Measurements from ENCODE around the gene BANP. TPM values are rescaled to one million over a fixed set of nuclear protein-coding genes. Genes with fewer than 3 reads are reported as not detected.
"Not testable (repeated sequence)": the region's sequence is repeated elsewhere in the genome, so short reads cannot be mapped to it uniquely, and the experiment has no call there.

Gene BANP
- total RNA-seq, 2 donors from 2014 or later = 31.3 to 59.2 TPM

DNA sequence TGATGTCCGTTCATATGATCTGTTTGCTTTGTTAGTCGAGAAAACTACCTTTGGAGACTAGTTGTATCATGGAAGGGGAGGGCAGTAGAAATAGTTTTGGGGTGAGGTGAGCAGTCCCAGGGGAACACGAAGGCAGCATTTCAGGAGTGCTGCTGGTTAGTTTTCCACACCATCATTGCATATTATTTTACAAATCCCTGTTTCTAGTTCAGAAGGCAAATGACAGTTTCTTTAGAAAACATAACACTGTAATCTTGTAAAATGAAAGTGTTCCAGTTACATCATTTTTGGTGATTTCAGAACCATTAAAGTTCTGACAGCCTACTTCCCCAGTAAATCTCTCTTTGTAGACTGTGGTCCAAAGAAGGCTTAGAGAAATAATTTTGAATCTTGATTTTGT lies 25.4 kb downstream of the BANP start:
- peaks cover 41 to 46% of the 10 kb centered on the region in 2 donors for H3K4me1 Mint-ChIP-seq (ENCODE audit: low read depth in 2 of 2)

DNA sequence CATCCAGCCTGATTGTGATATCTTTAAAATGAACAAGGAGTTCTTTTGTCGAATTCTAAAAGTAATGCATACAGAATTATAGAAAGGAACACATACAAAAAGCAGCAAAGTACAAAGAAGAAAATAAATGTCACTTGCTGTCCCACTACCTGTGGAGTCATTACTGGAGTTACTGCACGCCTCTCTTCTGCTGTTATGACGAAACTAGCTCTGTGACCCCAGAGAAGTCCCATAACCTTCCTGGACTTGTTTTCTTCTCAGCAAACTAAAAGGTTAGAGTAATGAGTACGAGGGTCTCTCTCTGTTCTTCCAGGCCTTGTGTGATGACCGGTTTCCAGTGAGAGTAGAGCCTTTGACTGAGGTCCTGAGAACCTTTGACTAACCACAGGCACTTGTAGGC lies 26.9 kb downstream of the BANP start:
- no peak for ATAC-seq
- Mint-ChIP-seq H3K9me3 (no peaks in the 10 kb centered on the region), H3K27me3 (no peaks in the 10 kb centered on the region), H3K27ac (no peak overlapping the region), H3K4me1 (ENCODE audit: low read depth in 2 of 2) (peaks cover 48 to 56% of the 10 kb centered on the region in 2 donors), H3K36me3 (peaks cover 22% of the 10 kb centered on the region), H3K4me3 (no peak overlapping the region)
- no peak for DNase-seq (ENCODE audit: low spot score)

More for the DNA sequence above, 25.4 kb downstream of the BANP start:
- ATAC-seq = no peak
- Mint-ChIP-seq H3K4me3 (no peak overlapping the region), H3K27ac (no peak overlapping the region), H3K27me3 (no peaks in the 10 kb centered on the region), H3K36me3 (peaks cover 32% of the 10 kb centered on the region), H3K9me3 (peaks cover 4% of the 10 kb centered on the region)
- no peak for DNase-seq (ENCODE audit: low spot score)

DNA sequence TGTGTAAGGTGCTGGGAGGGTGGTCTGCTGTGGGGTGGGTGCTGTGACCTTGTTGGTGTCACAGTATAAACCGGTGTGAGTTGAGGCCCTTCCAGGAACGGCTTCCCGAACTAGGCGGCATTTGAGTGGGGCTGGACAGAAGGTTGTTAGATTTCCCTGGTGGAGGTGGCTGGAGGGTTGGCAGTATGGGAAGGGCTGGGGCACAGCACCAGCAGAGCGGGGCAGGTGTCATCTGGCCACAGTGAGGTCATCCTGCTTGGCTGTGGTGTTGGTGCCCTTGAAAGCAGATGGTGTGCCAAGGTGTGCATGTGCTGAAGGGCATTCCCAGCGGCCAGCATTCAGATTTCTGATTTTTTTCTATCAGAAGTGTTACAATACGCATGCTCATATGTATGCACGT lies 28.1 kb downstream of the BANP start:
- H3K4me1 Mint-ChIP-seq (ENCODE audit: low read depth in 2 of 2) = peaks cover 47 to 55% of the 10 kb centered on the region in 2 donors
- peak overlapping the region; percentile 75 for H3K4me3 Mint-ChIP-seq
- no peaks in the 10 kb centered on the region for H3K9me3 Mint-ChIP-seq
- no peak for ATAC-seq
- H3K27ac Mint-ChIP-seq = peak overlapping the region in 1 of 2 donors; percentile 82
- peaks cover 18% of the 10 kb centered on the region for H3K36me3 Mint-ChIP-seq
- H3K27me3 Mint-ChIP-seq = no peaks in the 10 kb centered on the region
- no peak for DNase-seq (ENCODE audit: low spot score)

DNA sequence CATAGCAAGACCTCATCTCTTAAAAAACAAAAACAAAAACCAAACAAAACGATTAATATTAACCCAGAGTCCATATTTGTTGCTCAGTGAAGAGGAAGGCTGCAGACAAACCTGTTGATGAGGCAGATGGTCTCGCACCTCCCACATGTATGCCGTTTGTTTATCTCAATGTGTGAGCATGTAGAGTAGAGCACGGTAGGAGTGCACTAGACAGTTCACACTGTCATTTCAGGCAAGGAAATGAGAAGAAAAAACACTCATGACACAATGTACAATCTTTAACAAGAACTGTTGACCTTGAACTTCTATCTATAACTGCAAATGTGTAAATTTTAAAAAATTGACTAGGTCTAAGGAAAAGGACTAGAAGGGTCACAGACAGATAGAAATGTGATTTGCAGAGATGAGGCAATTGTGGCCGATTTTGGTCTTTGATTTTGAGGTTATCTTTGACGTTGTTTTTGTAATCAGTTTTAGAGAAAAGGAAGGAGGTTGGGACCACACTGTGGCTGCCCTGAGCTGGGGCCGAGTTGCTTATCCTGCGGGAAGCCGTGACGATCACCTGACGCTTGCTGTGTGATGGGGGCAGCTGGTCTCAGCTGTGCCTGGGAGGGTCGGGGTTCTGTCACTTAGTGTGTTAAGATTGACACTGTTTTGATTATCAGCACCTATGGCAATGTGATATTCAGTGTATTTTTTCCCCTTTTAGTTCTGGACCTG lies 28.8 kb downstream of the BANP start:
- not testable (repeated sequence) for H3K9me3 Mint-ChIP-seq; H3K27me3 Mint-ChIP-seq; DNase-seq (ENCODE audit: low spot score)
- Mint-ChIP-seq H3K27ac (peak overlapping the region; percentile 73 to 82), H3K4me3 (peak overlapping the region; percentile 75), H3K36me3 (peaks cover 22% of the 10 kb centered on the region), H3K4me1 (ENCODE audit: low read depth in 2 of 2) (peaks cover 51 to 53% of the 10 kb centered on the region in 2 donors)
- ATAC-seq = peak in 1 of 2 donors; percentile 64

DNA sequence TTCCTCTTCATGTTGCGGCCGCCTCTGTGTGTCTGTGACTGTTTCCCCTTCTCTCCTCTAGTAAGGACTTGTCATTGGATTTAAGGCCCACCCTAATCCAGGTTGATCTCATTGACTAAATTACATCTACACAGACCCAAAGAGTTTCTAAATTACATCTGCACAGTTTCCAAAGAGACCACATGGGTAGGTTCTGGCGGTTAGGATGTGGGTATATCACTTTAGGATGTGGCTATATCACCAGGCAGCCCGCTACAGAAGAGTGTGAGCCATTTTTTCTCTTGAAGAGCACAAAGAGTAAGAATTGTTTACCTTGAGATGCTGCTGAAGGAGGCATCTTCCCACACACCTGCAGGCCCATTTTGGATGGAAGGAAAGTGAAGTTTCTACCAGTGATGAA lies 30.1 kb downstream of the BANP start:
- not testable (repeated sequence) for DNase-seq (ENCODE audit: low spot score); H3K9me3 Mint-ChIP-seq; H3K27me3 Mint-ChIP-seq
- Mint-ChIP-seq H3K27ac (peak overlapping the region; percentile 64 to 65), H3K36me3 (peaks cover 24% of the 10 kb centered on the region), H3K4me3 (peak overlapping the region; percentile 74), H3K4me1 (ENCODE audit: low read depth in 2 of 2) (peaks cover 54 to 56% of the 10 kb centered on the region in 2 donors)
- ATAC-seq = peak; percentile 73 to 93

DNA sequence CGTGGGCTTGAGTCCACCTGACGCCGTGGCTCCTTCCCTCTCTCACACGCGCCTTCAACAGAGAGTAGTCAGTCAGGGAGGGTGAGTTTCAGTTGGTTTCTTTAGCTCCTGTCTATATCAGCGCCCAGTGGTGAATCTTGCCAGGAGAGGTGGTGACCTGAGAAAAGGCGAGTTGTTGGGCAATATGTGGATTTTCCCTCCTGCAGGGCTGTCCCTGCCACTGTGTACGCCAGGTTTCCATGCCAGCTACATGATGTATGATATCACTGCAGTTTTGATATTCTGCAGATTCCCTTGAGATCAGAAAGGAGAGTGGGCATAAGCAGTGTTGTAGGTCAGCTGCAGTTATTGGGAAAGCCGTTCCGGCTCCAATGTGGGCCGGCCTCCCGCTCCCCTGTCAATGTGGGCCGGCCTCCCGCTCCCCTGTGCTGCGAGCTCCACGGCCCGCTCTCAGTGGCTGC lies 31.4 kb downstream of the BANP start:
- Mint-ChIP-seq H3K4me3 (peak overlapping the region; percentile 30), H3K27ac (no peak overlapping the region)

DNA sequence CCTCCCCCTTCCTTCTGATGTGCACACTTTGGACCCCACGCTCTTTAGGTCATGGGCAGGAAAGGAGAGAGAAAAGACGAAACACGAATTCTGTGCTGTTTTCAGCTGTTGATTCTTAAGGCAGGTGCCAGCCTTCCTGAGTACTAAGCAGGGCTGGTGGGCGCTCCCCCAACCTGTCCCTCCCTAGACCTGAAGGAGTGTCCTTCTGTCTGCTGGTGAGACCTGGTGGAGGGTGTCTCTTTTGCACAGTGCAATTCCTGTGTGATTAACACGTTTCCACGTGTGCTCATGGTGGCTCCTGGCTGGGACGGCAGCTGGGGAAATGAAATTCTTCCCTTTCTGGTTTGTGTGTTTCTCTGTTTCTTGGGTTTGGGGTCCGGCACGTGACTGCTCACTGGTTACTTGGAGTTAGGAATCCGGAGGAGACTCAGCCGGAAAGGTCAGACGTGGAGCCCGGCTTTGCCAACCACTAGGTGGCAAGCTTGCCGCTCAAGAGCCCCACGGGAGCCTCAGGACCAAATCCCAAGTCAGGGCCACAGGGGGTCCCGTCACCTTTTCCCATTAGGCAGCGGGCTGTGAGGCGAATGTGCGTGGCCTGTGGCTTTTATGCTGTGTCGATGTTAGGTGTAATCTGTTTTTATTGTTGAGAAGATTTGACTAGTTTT lies 32.0 kb downstream of the BANP start:
- not testable (repeated sequence) for H3K9me3 Mint-ChIP-seq; DNase-seq (ENCODE audit: low spot score); ATAC-seq; H3K4me3 Mint-ChIP-seq; H3K27ac Mint-ChIP-seq; H3K27me3 Mint-ChIP-seq
- Mint-ChIP-seq H3K4me1 (ENCODE audit: low read depth in 2 of 2) (peaks cover 54 to 57% of the 10 kb centered on the region in 2 donors), H3K36me3 (peaks cover 20% of the 10 kb centered on the region)

More for the DNA sequence above, 31.4 kb downstream of the BANP start:
- no peaks in the 10 kb centered on the region for H3K9me3 Mint-ChIP-seq
- peaks cover 54 to 59% of the 10 kb centered on the region in 2 donors for H3K4me1 Mint-ChIP-seq (ENCODE audit: low read depth in 2 of 2)
- ATAC-seq = no peak
- H3K27me3 Mint-ChIP-seq = no peaks in the 10 kb centered on the region
- DNase-seq (ENCODE audit: low spot score) = no peak
- peaks cover 22% of the 10 kb centered on the region for H3K36me3 Mint-ChIP-seq

DNA sequence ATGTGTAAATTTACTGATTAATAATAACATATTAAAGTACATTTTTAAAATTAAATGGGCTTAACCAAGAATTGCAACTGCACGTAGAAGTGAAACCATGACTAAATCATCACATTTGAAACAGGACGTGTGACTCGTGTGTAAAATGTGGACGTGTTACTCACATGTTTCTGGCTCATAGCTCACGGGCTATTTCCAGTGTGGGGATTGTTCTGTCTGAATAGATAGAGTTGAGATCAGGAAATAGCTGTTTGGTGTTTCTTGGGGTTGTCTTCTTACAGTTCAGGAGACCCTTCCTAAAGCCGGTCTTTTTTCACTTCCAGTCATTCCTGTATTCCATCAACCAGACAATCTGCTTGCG lies 32.5 kb downstream of the BANP start:
- ATAC-seq = peak; percentile 41 to 54
- not testable (repeated sequence) for DNase-seq (ENCODE audit: low spot score); H3K9me3 Mint-ChIP-seq; H3K4me3 Mint-ChIP-seq; H3K27me3 Mint-ChIP-seq; H3K27ac Mint-ChIP-seq
- Mint-ChIP-seq H3K4me1 (ENCODE audit: low read depth in 2 of 2) (peaks cover 51 to 52% of the 10 kb centered on the region in 2 donors), H3K36me3 (peaks cover 17% of the 10 kb centered on the region)

DNA sequence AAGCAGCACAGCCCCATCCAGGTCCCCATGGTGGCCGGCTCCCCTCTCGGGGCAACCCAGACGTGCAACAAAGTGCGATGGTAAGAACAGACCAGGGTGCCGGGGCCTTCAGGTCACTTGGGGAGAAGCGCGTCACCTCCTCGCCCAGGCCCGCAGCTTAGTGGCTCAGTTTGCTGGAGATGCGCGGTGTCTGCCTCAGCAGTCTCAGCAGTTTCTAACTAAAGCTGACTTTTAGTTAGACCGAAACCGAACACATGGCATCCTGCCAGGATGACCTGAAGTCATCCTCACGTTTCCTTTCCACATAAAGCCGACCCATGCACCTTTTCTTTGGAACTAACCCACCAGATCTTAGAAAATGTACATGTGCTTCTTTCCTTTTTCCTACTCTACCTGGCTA lies 32.9 kb downstream of the BANP start:
- H3K27ac Mint-ChIP-seq; H3K27me3 Mint-ChIP-seq; H3K9me3 Mint-ChIP-seq; H3K4me3 Mint-ChIP-seq; ATAC-seq; DNase-seq (ENCODE audit: low spot score): not testable (repeated sequence)
- Mint-ChIP-seq H3K4me1 (ENCODE audit: low read depth in 2 of 2) (peaks cover 47 to 49% of the 10 kb centered on the region in 2 donors), H3K36me3 (peaks cover 17% of the 10 kb centered on the region)

DNA sequence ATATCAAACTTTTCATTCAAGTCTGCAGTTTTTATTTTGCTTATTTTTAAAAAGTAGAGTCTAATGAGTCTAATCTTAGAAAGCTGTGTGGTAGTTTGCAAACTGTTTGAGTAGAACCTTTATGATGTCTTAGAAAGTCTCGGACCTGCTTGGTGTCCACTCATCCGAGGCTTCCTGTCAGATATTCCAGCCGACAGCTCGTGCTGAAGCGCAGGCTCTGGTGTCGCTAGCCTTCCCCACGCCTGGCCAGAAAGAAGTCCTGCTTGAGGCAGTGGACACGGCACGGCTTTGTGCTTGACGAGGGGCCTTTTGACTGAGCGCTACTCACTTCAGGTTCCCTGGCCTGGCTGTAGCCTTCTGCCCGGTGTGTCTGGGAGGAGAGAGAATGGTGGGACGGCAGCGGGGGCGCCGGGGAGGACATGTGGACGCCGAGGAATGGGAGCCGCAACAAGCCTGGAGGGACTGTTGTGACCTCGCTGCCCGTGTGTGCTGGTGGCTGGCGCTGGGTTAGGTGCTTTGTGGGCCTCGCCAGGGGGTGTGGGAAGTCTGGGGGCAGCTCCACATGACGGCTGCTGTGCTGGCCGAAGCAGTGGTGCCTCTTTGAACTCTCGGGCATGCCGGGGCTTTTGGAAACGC lies 33.5 kb downstream of the BANP start:
- H3K27me3 Mint-ChIP-seq = no peaks in the 10 kb centered on the region
- no peaks in the 10 kb centered on the region for H3K9me3 Mint-ChIP-seq
- ATAC-seq (no peak), DNase-seq (ENCODE audit: low spot score) (no peak)
- peaks cover 17% of the 10 kb centered on the region for H3K36me3 Mint-ChIP-seq
- H3K4me1 Mint-ChIP-seq (ENCODE audit: low read depth in 2 of 2) = peaks cover 41 to 47% of the 10 kb centered on the region in 2 donors
- no peak overlapping the region for H3K4me3 Mint-ChIP-seq
- H3K27ac Mint-ChIP-seq = peak overlapping the region in 1 of 2 donors; percentile 62

DNA sequence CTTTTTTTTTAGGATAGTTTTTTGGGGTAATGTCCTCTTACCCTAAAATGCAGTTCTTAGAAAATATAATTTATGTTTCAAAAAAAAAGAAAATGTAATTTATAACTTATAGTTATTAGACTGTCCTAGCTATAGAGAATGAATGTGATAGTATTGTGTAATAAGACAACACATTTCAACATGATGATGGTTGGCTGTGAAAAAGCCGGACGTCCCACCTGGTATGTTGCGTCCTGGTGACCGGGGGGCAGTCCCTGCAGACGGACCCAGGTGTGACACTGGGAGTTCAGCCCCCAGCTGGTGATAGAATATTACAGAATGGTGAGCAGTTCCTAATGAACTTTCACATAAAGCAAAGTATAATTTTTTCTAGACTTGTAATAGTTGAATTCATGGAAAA lies 34.3 kb downstream of the BANP start:
- not testable (repeated sequence) for DNase-seq (ENCODE audit: low spot score); H3K27me3 Mint-ChIP-seq; H3K4me3 Mint-ChIP-seq; ATAC-seq; H3K9me3 Mint-ChIP-seq
- Mint-ChIP-seq H3K27ac (peak overlapping the region in 1 of 2 donors; percentile 94), H3K4me1 (ENCODE audit: low read depth in 2 of 2) (peaks cover 34 to 39% of the 10 kb centered on the region in 2 donors), H3K36me3 (peaks cover 17% of the 10 kb centered on the region)

DNA sequence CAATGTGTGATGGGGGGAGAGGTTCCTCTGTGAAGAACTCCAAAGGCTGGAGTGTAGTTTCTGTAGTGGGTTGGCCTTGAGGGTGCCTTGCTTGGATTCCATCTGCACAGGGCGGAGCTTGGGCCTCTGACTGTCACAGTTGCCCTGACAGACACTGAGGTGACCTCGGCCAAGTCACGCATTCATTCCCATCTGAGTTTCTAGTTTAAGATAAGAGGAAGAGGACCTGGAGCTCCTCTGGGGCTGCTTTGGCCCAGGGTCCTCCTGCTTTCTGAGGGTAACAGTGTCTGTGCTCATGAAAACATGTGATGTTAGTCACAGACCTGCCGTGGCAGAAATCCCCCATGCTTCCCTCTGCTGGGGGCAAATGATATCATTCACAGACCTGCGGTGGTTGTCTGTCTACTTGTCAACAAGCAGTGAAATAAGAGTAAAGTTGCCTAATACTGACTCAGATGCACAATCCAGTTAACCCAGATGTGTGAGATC lies 35.2 kb downstream of the BANP start:
- H3K9me3 Mint-ChIP-seq, H3K27me3 Mint-ChIP-seq: not testable (repeated sequence)
- peaks cover 27 to 34% of the 10 kb centered on the region in 2 donors for H3K4me1 Mint-ChIP-seq (ENCODE audit: low read depth in 2 of 2)
- peak overlapping the region; percentile 49 for H3K4me3 Mint-ChIP-seq
- peak; percentile 79 for DNase-seq (ENCODE audit: low spot score)
- peak overlapping the region; percentile 53 to 94 for H3K27ac Mint-ChIP-seq
- peaks cover 17% of the 10 kb centered on the region for H3K36me3 Mint-ChIP-seq
- peak; percentile 95 to 97 for ATAC-seq

DNA sequence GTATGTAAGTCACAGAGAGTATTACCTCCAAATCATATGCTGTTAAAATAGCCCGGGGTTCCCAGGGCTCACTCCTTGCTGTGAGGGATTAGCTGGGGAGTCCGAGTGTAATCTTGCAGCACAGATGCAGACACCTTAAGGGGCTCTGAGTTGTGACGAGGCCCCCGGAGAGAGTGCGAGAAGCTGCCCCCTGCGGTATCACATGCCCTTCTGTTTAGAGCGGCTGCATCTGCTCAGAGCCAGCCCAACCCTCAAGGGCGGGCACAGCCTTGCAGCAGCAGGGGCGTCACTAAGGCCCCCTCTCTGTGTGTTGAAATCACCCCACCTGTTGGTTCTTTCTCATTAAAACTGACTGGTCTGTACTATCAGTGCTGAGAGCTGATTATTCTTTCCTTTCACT lies 37.4 kb downstream of the BANP start:
- H3K9me3 Mint-ChIP-seq; DNase-seq (ENCODE audit: low spot score); ATAC-seq; H3K27me3 Mint-ChIP-seq; H3K27ac Mint-ChIP-seq; H3K4me3 Mint-ChIP-seq: not testable (repeated sequence)
- H3K36me3 Mint-ChIP-seq = peaks cover 10% of the 10 kb centered on the region
- peaks cover 6 to 16% of the 10 kb centered on the region in 2 donors for H3K4me1 Mint-ChIP-seq (ENCODE audit: low read depth in 2 of 2)

DNA sequence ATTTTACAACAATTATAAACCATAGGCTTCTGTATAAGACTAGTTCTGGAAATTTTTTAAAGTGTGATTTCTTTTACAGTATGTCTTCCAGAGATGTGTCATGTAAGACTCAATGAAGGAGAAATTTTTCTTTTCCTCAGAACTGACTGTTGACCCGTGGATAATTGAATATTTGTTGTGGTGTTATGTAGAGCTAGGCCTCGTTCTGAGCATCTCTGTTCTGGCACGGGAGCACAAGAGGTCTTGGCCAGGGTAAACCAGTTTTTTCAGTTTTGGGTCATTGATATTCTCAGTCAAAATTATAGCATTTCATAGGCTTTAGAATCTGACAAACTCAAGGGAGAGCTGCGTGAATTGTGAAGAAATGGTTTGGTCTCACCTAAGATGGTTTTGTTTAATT lies 39.0 kb downstream of the BANP start:
- not testable (repeated sequence) for ATAC-seq; H3K36me3 Mint-ChIP-seq; H3K9me3 Mint-ChIP-seq; H3K4me3 Mint-ChIP-seq; H3K27ac Mint-ChIP-seq; H3K4me1 Mint-ChIP-seq (ENCODE audit: low read depth in 2 of 2); DNase-seq (ENCODE audit: low spot score); H3K27me3 Mint-ChIP-seq

All from natural killer cell treated with Interleukin-12 subunit alpha and Interleukin-12 subunit beta and Interleukin-15 and Interleukin-18, amount 100 ng/mL, for 72 hours (primary cell).